Mesenchymal stem cell (in vitro differentiated cells and primary cell): ENCODE measurements around the gene ZNF485.

Source experiments
- DNase-seq: peaks from one replicate; pipeline ENCODE4 v3.0.0-alpha.2; 2013
- H2AFZ ChIP-seq: one replicate; pipeline ENCODE4 v1.6.1; 2013; ENCODE audit warnings: low read depth, mild to moderate bottlenecking, control low read depth, inconsistent platforms, low read length, moderate library complexity
- H2AK5ac ChIP-seq: 2 replicates; pipeline ENCODE4 v1.6.1; 2013; ENCODE audit warnings: low read length, moderate library complexity, mild to moderate bottlenecking, inconsistent platforms; ENCODE audit not compliant: severe bottlenecking
- H2BK120ac ChIP-seq: one replicate; pipeline ENCODE4 v1.6.1; 2013; ENCODE audit warnings: low read depth, mild to moderate bottlenecking, inconsistent platforms, low read length, moderate library complexity
- H2BK12ac ChIP-seq, 2 experiments: one replicate each; pipeline ENCODE4 v1.6.1; 2013; ENCODE audit warnings: inconsistent platforms in 2 of 2, low read length in 2 of 2, mild to moderate bottlenecking in 2 of 2, moderate library complexity in 2 of 2, control low read depth in 1 of 2
- H2BK15ac ChIP-seq: one replicate; pipeline ENCODE4 v1.6.1; 2013; ENCODE audit warnings: mild to moderate bottlenecking, low read depth, inconsistent platforms; ENCODE audit not compliant: poor library complexity, severe bottlenecking
- H2BK5ac ChIP-seq: 2 replicates; pipeline ENCODE4 v1.6.1; 2013; ENCODE audit warnings: low read depth, mild to moderate bottlenecking, low read length, control low read depth, inconsistent platforms; ENCODE audit not compliant: poor library complexity, severe bottlenecking
- H3K14ac ChIP-seq, 2 experiments: one replicate each; pipeline ENCODE4 v1.6.1; 2013; ENCODE audit warnings: inconsistent platforms in 2 of 2, low read length in 2 of 2, control low read depth in 1 of 2, mild to moderate bottlenecking in 1 of 2, moderate library complexity in 1 of 2
- H3K18ac ChIP-seq, 2 experiments: one replicate each; pipeline ENCODE4 v1.6.1; 2013; ENCODE audit warnings: inconsistent platforms in 2 of 2, low read length in 2 of 2, control low read depth in 1 of 2, low read depth in 1 of 2, mild to moderate bottlenecking in 1 of 2
- H3K23ac ChIP-seq, 2 experiments: one replicate each; pipeline ENCODE4 v1.6.1; 2013; ENCODE audit warnings: inconsistent platforms in 2 of 2, low read length in 2 of 2, mild to moderate bottlenecking in 2 of 2, moderate library complexity in 2 of 2, control low read depth in 1 of 2
- H3K27ac ChIP-seq: 2 replicates; pipeline ENCODE4 v1.5.1; 2013; ENCODE audit warnings: mild to moderate bottlenecking, moderate library complexity, low read length, control low read depth, inconsistent platforms; ENCODE audit not compliant: poor library complexity, severe bottlenecking
- H3K27me3 ChIP-seq, 2 experiments: 2 replicates each; pipeline versions ENCODE4 v1.6.1 to v1.7.0; 2013; ENCODE audit warnings: low read length in 2 of 2, mild to moderate bottlenecking in 2 of 2, moderate library complexity in 2 of 2, control low read depth in 1 of 2, inconsistent platforms in 1 of 2; ENCODE audit not compliant: control insufficient read depth in 1 of 2, insufficient read depth in 1 of 2
- H3K36me3 ChIP-seq, 2 experiments: 2 replicates each; pipeline versions ENCODE4 v1.6.1 to v1.7.0; 2013; ENCODE audit warnings: low read length in 2 of 2, control low read depth in 1 of 2, inconsistent platforms in 1 of 2, low read depth in 1 of 2, mild to moderate bottlenecking in 1 of 2; ENCODE audit not compliant: insufficient read depth in 2 of 2, control insufficient read depth in 1 of 2
- H3K4ac ChIP-seq, 2 experiments: one replicate each; pipeline ENCODE4 v1.6.1; 2013; ENCODE audit warnings: inconsistent platforms in 2 of 2, low read length in 2 of 2, mild to moderate bottlenecking in 2 of 2, moderate library complexity in 2 of 2, control low read depth in 1 of 2, low read depth in 1 of 2
- H3K4me1 ChIP-seq: 2 replicates; pipeline ENCODE4 v1.6.1; 2013; ENCODE audit warnings: low read depth, low read length, control low read depth; ENCODE audit not compliant: control insufficient read depth, insufficient read depth
- H3K4me2 ChIP-seq: 2 replicates; pipeline ENCODE4 v1.6.1; 2013; ENCODE audit warnings: low read length, mild to moderate bottlenecking, inconsistent platforms; ENCODE audit not compliant: poor library complexity, severe bottlenecking
- H3K4me3 ChIP-seq, 2 experiments: 2 replicates each; pipeline versions ENCODE4 v1.5.1 to v1.7.0; 2013; ENCODE audit warnings: low read length in 2 of 2, mild to moderate bottlenecking in 2 of 2, control low read depth in 1 of 2, low read depth in 1 of 2; ENCODE audit not compliant: insufficient read depth in 1 of 2
- H3K79me1 ChIP-seq: replicated peaks from 2 replicates; pipeline ENCODE4 v1.6.1; 2013; ENCODE audit warnings: mild to moderate bottlenecking, control low read depth, low read length, inconsistent platforms; ENCODE audit not compliant: poor library complexity, severe bottlenecking
- H3K9ac ChIP-seq: 2 replicates; pipeline ENCODE4 v1.7.0; 2013; ENCODE audit warnings: mild to moderate bottlenecking, low read length, moderate library complexity
- H3K9me3 ChIP-seq: 2 replicates; pipeline ENCODE4 v1.7.0; 2013; ENCODE audit warnings: mild to moderate bottlenecking, low read length; ENCODE audit not compliant: control insufficient read depth
- H4K8ac ChIP-seq: one replicate; pipeline ENCODE4 v1.6.1; 2013; ENCODE audit warnings: inconsistent platforms, mild to moderate bottlenecking, low read length, moderate library complexity
- H4K91ac ChIP-seq: one replicate; pipeline ENCODE4 v1.6.1; 2013; ENCODE audit warnings: mild to moderate bottlenecking, low read length, inconsistent platforms
- WGBS: methylation state at CpG from one replicate; pipeline ENCODE4 v1.1.7; 2013; ENCODE audit warnings: mixed read lengths; 5-methylcytosine and 5-hydroxymethylcytosine counted together

The ZNF485 gene

DNA sequence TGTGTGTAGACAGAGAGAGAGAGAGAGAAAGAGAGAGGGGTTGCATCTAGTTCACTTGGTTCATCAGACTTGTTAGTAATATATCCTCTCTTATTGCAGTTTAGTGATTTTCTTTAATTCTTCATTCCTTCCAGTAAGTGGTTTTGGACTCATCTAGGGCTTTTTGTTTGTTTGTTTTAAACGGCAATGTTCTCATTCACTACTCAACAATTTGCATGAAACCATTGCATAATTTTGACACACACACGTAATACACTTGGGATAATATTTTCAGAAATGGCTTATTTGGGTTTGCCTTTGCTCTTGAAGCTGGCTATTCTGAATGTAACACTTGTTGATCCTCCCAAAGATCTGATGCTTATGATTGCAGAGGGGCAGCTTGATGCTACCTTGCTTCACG lies 58.8 kb downstream of the ZNF485 start:
- no peak overlapping the region for H3K4me3 ChIP-seq
- H3K14ac ChIP-seq, result no peak overlapping the region
- WGBS, result no CpG with 5 or more reads among the region's 3 CpGs

DNA sequence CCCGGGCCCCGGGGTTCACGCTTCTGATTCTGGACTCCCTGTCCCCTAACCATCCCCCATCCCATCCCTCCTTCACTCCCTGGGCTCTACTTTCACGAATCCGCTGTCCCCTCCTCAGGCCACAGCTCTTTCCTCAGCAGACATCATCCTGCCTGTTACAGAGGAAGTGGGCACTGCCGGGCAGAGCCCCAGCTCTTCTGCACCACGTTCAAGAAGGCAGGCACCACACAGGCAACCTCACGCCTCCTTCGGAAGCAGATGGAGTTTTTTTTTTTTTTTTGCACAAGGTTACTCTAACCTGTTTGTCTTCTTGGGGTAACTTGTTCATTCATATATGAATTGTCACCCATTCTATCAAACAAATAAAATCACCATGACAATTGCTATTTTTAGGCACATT lies 60.3 kb downstream of the ZNF485 start:
- no peaks in the 10 kb centered on the region for H3K79me1 ChIP-seq
- H2BK5ac ChIP-seq, result no peak overlapping the region
- H3K36me3 ChIP-seq, result no peaks in the 10 kb centered on the region
- H2BK15ac ChIP-seq, result no peak overlapping the region
- no peak overlapping the region for H3K27ac ChIP-seq
- H4K8ac ChIP-seq, result no peak overlapping the region
- peaks cover 9 to 37% of the 10 kb centered on the region in 2 experiments for H3K27me3 ChIP-seq
- DNase-seq, result no peak
- H2AFZ ChIP-seq, result no peak overlapping the region
- H2AK5ac ChIP-seq, result no peak overlapping the region
- no peak overlapping the region for H3K9ac ChIP-seq
- no peaks in the 10 kb centered on the region for H3K9me3 ChIP-seq
- no peak overlapping the region for H3K18ac ChIP-seq
- H3K4me3 ChIP-seq, result no peak overlapping the region
- H3K14ac ChIP-seq, result no peak overlapping the region
- H3K4me1 ChIP-seq, result peaks cover 11% of the 10 kb centered on the region
- H2BK120ac ChIP-seq, result no peak overlapping the region
- H3K4me2 ChIP-seq, result no peak overlapping the region
- no peak overlapping the region for H2BK12ac ChIP-seq
- no peak overlapping the region for H3K4ac ChIP-seq
- WGBS, result 78% methylated on average over 9 of the region's 9 CpGs
- no peak overlapping the region for H4K91ac ChIP-seq
- no peak overlapping the region for H3K23ac ChIP-seq

More for the DNA sequence above, 58.8 kb downstream of the ZNF485 start:
- no peak overlapping the region for H3K27ac ChIP-seq
- H3K79me1 ChIP-seq, result no peaks in the 10 kb centered on the region
- no peak overlapping the region for H4K91ac ChIP-seq
- peaks cover 3 to 28% of the 10 kb centered on the region in 2 experiments for H3K27me3 ChIP-seq
- no peak overlapping the region for H2BK5ac ChIP-seq
- no peaks in the 10 kb centered on the region for H3K9me3 ChIP-seq
- no peak overlapping the region for H3K23ac ChIP-seq
- H3K18ac ChIP-seq, result no peak overlapping the region
- no peak overlapping the region for H3K4ac ChIP-seq
- H4K8ac ChIP-seq, result no peak overlapping the region
- no peak for DNase-seq
- no peak overlapping the region for H2AFZ ChIP-seq
- no peak overlapping the region for H2BK15ac ChIP-seq
- no peak overlapping the region for H2BK120ac ChIP-seq
- peaks cover 11% of the 10 kb centered on the region for H3K4me1 ChIP-seq
- no peak overlapping the region for H2AK5ac ChIP-seq
- H3K9ac ChIP-seq, result no peak overlapping the region
- H3K4me2 ChIP-seq, result no peak overlapping the region
- no peak overlapping the region for H2BK12ac ChIP-seq
- no peaks in the 10 kb centered on the region for H3K36me3 ChIP-seq

DNA sequence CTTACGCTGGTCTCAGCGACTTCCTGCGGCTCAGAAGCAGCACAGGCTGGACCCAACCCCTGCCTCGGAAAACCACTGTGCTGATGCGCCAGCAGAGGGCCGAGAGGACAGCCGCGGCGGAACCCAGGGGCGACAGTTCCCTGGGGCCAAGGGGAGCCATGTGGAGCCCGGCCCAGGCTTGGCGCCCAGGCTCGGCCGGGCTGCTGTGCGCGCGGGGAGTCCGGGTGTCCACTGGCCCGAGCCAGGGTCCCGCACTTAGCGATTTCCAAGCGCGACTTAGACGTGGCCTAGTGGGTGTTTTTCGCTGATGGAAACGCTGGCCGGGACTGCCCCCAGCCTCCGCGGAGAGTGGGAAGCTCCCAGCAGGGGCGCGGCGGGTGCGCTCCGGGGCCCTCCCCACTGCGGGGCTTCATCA lies 61.1 kb downstream of the ZNF485 start:
- no peak overlapping the region for H3K23ac ChIP-seq
- H3K4ac ChIP-seq, result no peak overlapping the region
- H3K27me3 ChIP-seq, result peaks cover 9 to 37% of the 10 kb centered on the region in 2 experiments
- peaks cover 13% of the 10 kb centered on the region for H3K4me1 ChIP-seq
- no peaks in the 10 kb centered on the region for H3K9me3 ChIP-seq
- WGBS, result 44% methylated on average over 35 of the region's 35 CpGs
- H2BK12ac ChIP-seq, result no peak overlapping the region
- no peak overlapping the region for H2BK5ac ChIP-seq
- peak overlapping the region; percentile 44 for H3K4me2 ChIP-seq
- H2AFZ ChIP-seq, result no peak overlapping the region
- H3K18ac ChIP-seq, result no peak overlapping the region
- H2BK15ac ChIP-seq, result no peak overlapping the region
- H4K91ac ChIP-seq, result no peak overlapping the region
- peak overlapping the region; percentile 63 for H3K9ac ChIP-seq
- no peak overlapping the region for H4K8ac ChIP-seq
- H3K4me3 ChIP-seq, result peak overlapping the region; percentile 38 to 51
- no peak overlapping the region for H3K14ac ChIP-seq
- no peak overlapping the region for H2BK120ac ChIP-seq
- DNase-seq, result peak; percentile 37
- no peaks in the 10 kb centered on the region for H3K36me3 ChIP-seq
- H3K79me1 ChIP-seq, result no peaks in the 10 kb centered on the region
- H3K27ac ChIP-seq, result no peak overlapping the region
- H2AK5ac ChIP-seq, result no peak overlapping the region
